Measurements from ENCODE around the gene UBA3. TPM values are rescaled to one million over a fixed set of nuclear protein-coding genes. Genes with fewer than 3 reads are reported as not detected.
A peak's percentile ranks its signal among the peaks of the same experiment; 100 is the strongest.

The UBA3 gene
- 10 to 100 TPM; 62.7 to 83.1 (median 73.2) TPM for total RNA-seq
- total RNA-seq (2013), result 75.1 TPM
- total RNA-seq, result 45.3 to 97.6 (median 67.3) reads per million in 29 experiments

GRCh38 chr3:69080233-69080920 lies at the start of gene UBA3:
Gene UBA3, minus strand, starts transcription at chr3:69080365. Its CDS starts 12 bp downstream, at chr3:69080353.
- peak within 1 kb of the TSS; percentile 83 to 90 (median 84) for H3K4me3 Mint-ChIP-seq
- Histone ChIP-seq H3K9me3 (no peaks in the 10 kb centered on the region), H3K27ac (ENCODE audit: low read length) (peak within 1 kb of the TSS; percentile 42), H3K4me3 (ENCODE audit: control insufficient read depth in 1 of 2, extremely low read depth in 1 of 2, low read length in 1 of 2) (peak within 1 kb of the TSS; percentile 48 to 75), H3K36me3 (ENCODE audit: control insufficient read depth in 2 of 2, extremely low read depth in 1 of 2, insufficient read depth in 1 of 2, low read length in 1 of 2) (peaks cover 0 to 2% of the 10 kb centered on the region in 2 donors), H3K4me1 (ENCODE audit: control insufficient read depth in 1 of 2, extremely low read depth in 1 of 2, insufficient read depth in 2 of 2, low read length in 2 of 2) (peaks cover 41 to 57% of the 10 kb centered on the region in 2 experiments), H3K27me3 (replicated peaks in 1 of 2; ENCODE audit: control insufficient read depth in 2 of 2, extremely low read depth in 1 of 2, insufficient read depth in 2 of 2, low read length in 1 of 2) (no peaks in the 10 kb centered on the region)
- peak within 1 kb of the TSS; percentile 98 to 99 for H3K27ac Mint-ChIP-seq
- ATAC-seq (replicated peaks in 1 of 4) (peak; percentile 74 to 84 (median 79)), DNase-seq (peak; percentile 81 to 95 (median 92))
- ChIA-PET CTCF (interaction anchor here in 1 of 2 donors (0.6 to 1.5 kb wide), 2 partner anchors 14 kb away, joined by 4 read pairs; no protein-coding TSS in a partner anchor), POLR2A (interaction anchor here in 1 of 2 donors (1.4 to 1.9 kb wide), 2 partner anchors 10 to 11 kb away, joined by 3 to 12 read pairs; no protein-coding TSS in a partner anchor)
- H3K9me3 Mint-ChIP-seq, result no peaks in the 10 kb centered on the region
- H3K36me3 Mint-ChIP-seq, result peaks cover 3% of the 10 kb centered on the region
- peaks cover 70 to 73% (median 70%) of the 10 kb centered on the region in 3 donors for H3K4me1 Mint-ChIP-seq
- H3K27me3 Mint-ChIP-seq, result no peaks in the 10 kb centered on the region
- WGBS (ENCODE audit: insufficient coverage), result 0% methylated on average over 15 of the region's 37 CpGs

GRCh38 chr3:69129531-69129930 lies 49.4 kb upstream of the UBA3 start:
- no CpG with 5 or more reads among the region's 1 CpG for WGBS (ENCODE audit: insufficient coverage)
- H3K4me1 Mint-ChIP-seq, result no peaks in the 10 kb centered on the region
- ATAC-seq (replicated peaks in 1 of 4), result no peak
- H3K4me3 Mint-ChIP-seq, result no peak overlapping the region
- Histone ChIP-seq H3K4me3 (ENCODE audit: control insufficient read depth in 1 of 2, extremely low read depth in 1 of 2, low read length in 1 of 2) (no peak overlapping the region), H3K27me3 (replicated peaks in 1 of 2; ENCODE audit: control insufficient read depth in 2 of 2, extremely low read depth in 1 of 2, insufficient read depth in 2 of 2, low read length in 1 of 2) (no peaks in the 10 kb centered on the region), H3K9me3 (no peaks in the 10 kb centered on the region), H3K27ac (ENCODE audit: low read length) (no peak overlapping the region), H3K4me1 (ENCODE audit: control insufficient read depth in 1 of 2, extremely low read depth in 1 of 2, insufficient read depth in 2 of 2, low read length in 2 of 2) (no peaks in the 10 kb centered on the region), H3K36me3 (ENCODE audit: control insufficient read depth in 2 of 2, extremely low read depth in 1 of 2, insufficient read depth in 1 of 2, low read length in 1 of 2) (no peaks in the 10 kb centered on the region)
- CTCF ChIA-PET, result no interaction called here
- H3K27me3 Mint-ChIP-seq, result peaks cover 0 to 12% of the 10 kb centered on the region in 2 donors
- H3K36me3 Mint-ChIP-seq, result no peaks in the 10 kb centered on the region
- no peak for DNase-seq
- H3K27ac Mint-ChIP-seq, result no peak overlapping the region
- POLR2A ChIA-PET, result no interaction called here
- peaks cover 0 to 3% (median 0%) of the 10 kb centered on the region in 3 donors for H3K9me3 Mint-ChIP-seq

GRCh38 chr3:69128509-69128908 lies 48.3 kb upstream of the UBA3 start:
- H3K27ac ChIP-seq (ENCODE audit: low read length), result no peak overlapping the region
- H3K4me1 Mint-ChIP-seq, result no peaks in the 10 kb centered on the region
- H3K36me3 Mint-ChIP-seq, result no peaks in the 10 kb centered on the region
- ChIA-PET POLR2A (no interaction called here), CTCF (interaction anchor here in 1 of 2 donors (0.6 to 0.7 kb wide), 3 partner anchors 8 to 207 kb away, joined by 3 to 7 read pairs (median 3); no protein-coding TSS in a partner anchor)
- ATAC-seq (replicated peaks in 1 of 4) (no peak), DNase-seq (no peak)
- H3K9me3 Mint-ChIP-seq, result peaks cover 0 to 3% (median 0%) of the 10 kb centered on the region in 3 donors
- H3K27ac Mint-ChIP-seq, result no peak overlapping the region
- H3K36me3 ChIP-seq (ENCODE audit: control insufficient read depth in 2 of 2, extremely low read depth in 1 of 2, insufficient read depth in 1 of 2, low read length in 1 of 2), result no peaks in the 10 kb centered on the region
- H3K9me3 ChIP-seq, result no peaks in the 10 kb centered on the region
- no peak overlapping the region for H3K4me3 Mint-ChIP-seq
- H3K27me3 Mint-ChIP-seq, result peaks cover 1 to 12% of the 10 kb centered on the region in 2 donors
- H3K4me1 ChIP-seq (ENCODE audit: control insufficient read depth in 1 of 2, extremely low read depth in 1 of 2, insufficient read depth in 2 of 2, low read length in 2 of 2), result no peaks in the 10 kb centered on the region
- no peak overlapping the region for H3K4me3 ChIP-seq (ENCODE audit: control insufficient read depth in 1 of 2, extremely low read depth in 1 of 2, low read length in 1 of 2)
- no peaks in the 10 kb centered on the region for H3K27me3 ChIP-seq (replicated peaks in 1 of 2; ENCODE audit: control insufficient read depth in 2 of 2, extremely low read depth in 1 of 2, insufficient read depth in 2 of 2, low read length in 1 of 2)

- no peaks in the 10 kb centered on the region for H3K9me3 Mint-ChIP-seq
- ATAC-seq (replicated peaks in 1 of 4) (no peak), DNase-seq (no peak)
- Histone ChIP-seq H3K36me3 (ENCODE audit: control insufficient read depth in 2 of 2, extremely low read depth in 1 of 2, insufficient read depth in 1 of 2, low read length in 1 of 2) (no peaks in the 10 kb centered on the region), H3K27me3 (replicated peaks in 1 of 2; ENCODE audit: control insufficient read depth in 2 of 2, extremely low read depth in 1 of 2, insufficient read depth in 2 of 2, low read length in 1 of 2) (no peaks in the 10 kb centered on the region), H3K4me3 (ENCODE audit: control insufficient read depth in 1 of 2, extremely low read depth in 1 of 2, low read length in 1 of 2) (no peak overlapping the region), H3K27ac (ENCODE audit: low read length) (no peak overlapping the region), H3K9me3 (no peaks in the 10 kb centered on the region), H3K4me1 (ENCODE audit: control insufficient read depth in 1 of 2, extremely low read depth in 1 of 2, insufficient read depth in 2 of 2, low read length in 2 of 2) (no peaks in the 10 kb centered on the region)
- H3K36me3 Mint-ChIP-seq, result no peaks in the 10 kb centered on the region
- H3K4me1 Mint-ChIP-seq, result no peaks in the 10 kb centered on the region
- 80% methylated on average over 1 of the region's 2 CpGs for WGBS (ENCODE audit: insufficient coverage)
- no peak overlapping the region for H3K27ac Mint-ChIP-seq
- H3K4me3 Mint-ChIP-seq, result no peak overlapping the region
- POLR2A ChIA-PET, result interaction anchor here in 1 of 2 donors (0.7 kb wide), 1 partner anchor 15 kb away, joined by 5 read pairs; no protein-coding TSS in a partner anchor
- CTCF ChIA-PET, result interaction anchor here in 1 of 2 donors (0.7 kb wide), 1 partner anchor 76 kb away, joined by 3 read pairs; no protein-coding TSS in a partner anchor
- peaks cover 1 to 12% of the 10 kb centered on the region in 2 donors for H3K27me3 Mint-ChIP-seq
Observed at GRCh38 chr3:69126999-69127398, 46.8 kb upstream of the UBA3 start.

- no peaks in the 10 kb centered on the region for H3K9me3 ChIP-seq
- no peak for ATAC-seq (replicated peaks in 1 of 4)
- Mint-ChIP-seq H3K4me3 (no peak overlapping the region), H3K9me3 (no peaks in the 10 kb centered on the region), H3K4me1 (no peaks in the 10 kb centered on the region), H3K27me3 (peaks cover 1 to 12% of the 10 kb centered on the region in 2 donors), H3K27ac (no peak overlapping the region), H3K36me3 (no peaks in the 10 kb centered on the region)
- no peak overlapping the region for H3K27ac ChIP-seq (ENCODE audit: low read length)
- ChIA-PET CTCF (interaction anchor here in 1 of 2 donors (1.1 kb wide), 1 partner anchor 180 kb away, joined by 5 read pairs; no protein-coding TSS in a partner anchor), POLR2A (no interaction called here)
- no peaks in the 10 kb centered on the region for H3K36me3 ChIP-seq (ENCODE audit: control insufficient read depth in 2 of 2, extremely low read depth in 1 of 2, insufficient read depth in 1 of 2, low read length in 1 of 2)
- DNase-seq, result no peak
- H3K4me3 ChIP-seq (ENCODE audit: control insufficient read depth in 1 of 2, extremely low read depth in 1 of 2, low read length in 1 of 2), result no peak overlapping the region
- 83% methylated on average over 1 of the region's 3 CpGs for WGBS (ENCODE audit: insufficient coverage)
- H3K4me1 ChIP-seq (ENCODE audit: control insufficient read depth in 1 of 2, extremely low read depth in 1 of 2, insufficient read depth in 2 of 2, low read length in 2 of 2), result no peaks in the 10 kb centered on the region
- no peaks in the 10 kb centered on the region for H3K27me3 ChIP-seq (replicated peaks in 1 of 2; ENCODE audit: control insufficient read depth in 2 of 2, extremely low read depth in 1 of 2, insufficient read depth in 2 of 2, low read length in 1 of 2)
Observed at GRCh38 chr3:69126216-69126615, 46.1 kb upstream of the UBA3 start.

GRCh38 chr3:69122403-69122802 lies 42.2 kb upstream of the UBA3 start, which contains the start of gene LMOD3:
Gene LMOD3, minus strand, starts transcription at chr3:69122595. Its CDS starts 209 bp downstream, at chr3:69122386.
- Histone ChIP-seq H3K27ac (ENCODE audit: low read length) (no peak within 1 kb of the TSS), H3K36me3 (ENCODE audit: control insufficient read depth in 2 of 2, extremely low read depth in 1 of 2, insufficient read depth in 1 of 2, low read length in 1 of 2) (no peaks in the 10 kb centered on the region), H3K4me3 (ENCODE audit: control insufficient read depth in 1 of 2, extremely low read depth in 1 of 2, low read length in 1 of 2) (no peak within 1 kb of the TSS), H3K27me3 (replicated peaks in 1 of 2; ENCODE audit: control insufficient read depth in 2 of 2, extremely low read depth in 1 of 2, insufficient read depth in 2 of 2, low read length in 1 of 2) (peaks cover 0 to 4% of the 10 kb centered on the region in 2 experiments), H3K4me1 (ENCODE audit: control insufficient read depth in 1 of 2, extremely low read depth in 1 of 2, insufficient read depth in 2 of 2, low read length in 2 of 2) (no peaks in the 10 kb centered on the region), H3K9me3 (no peaks in the 10 kb centered on the region)
- 100% methylated on average over 1 of the region's 3 CpGs for WGBS (ENCODE audit: insufficient coverage)
- Mint-ChIP-seq H3K9me3 (no peaks in the 10 kb centered on the region), H3K27me3 (peaks cover 1 to 12% of the 10 kb centered on the region in 2 donors), H3K4me3 (no peak within 1 kb of the TSS), H3K27ac (no peak within 1 kb of the TSS), H3K4me1 (peaks cover 0 to 5% (median 5%) of the 10 kb centered on the region in 3 donors), H3K36me3 (no peaks in the 10 kb centered on the region)
- no peak for ATAC-seq (replicated peaks in 1 of 4)
- POLR2A ChIA-PET, result interaction anchor here in 1 of 2 donors (0.6 kb wide), 1 partner anchor 259 kb away, joined by 3 read pairs; no protein-coding TSS in a partner anchor
- DNase-seq, result no peak
- CTCF ChIA-PET, result interaction anchor here (0.5 to 2.1 kb wide), 4 partner anchors 9 to 184 kb away, joined by 3 to 9 read pairs (median 6); no protein-coding TSS in a partner anchor

All from T-cell (primary cell).